ENCODE results near the gene CDH24. TPM values are rescaled to one million over a fixed set of nuclear protein-coding genes. Genes with fewer than 3 reads are reported as not detected.

The CDH24 gene
- total and polyA plus RNA-seq, 2 donors (not counting 3 experiments of a cell fraction or from before 2014, with no cell fraction given), result 21.7 to 52.9 TPM

DNA sequence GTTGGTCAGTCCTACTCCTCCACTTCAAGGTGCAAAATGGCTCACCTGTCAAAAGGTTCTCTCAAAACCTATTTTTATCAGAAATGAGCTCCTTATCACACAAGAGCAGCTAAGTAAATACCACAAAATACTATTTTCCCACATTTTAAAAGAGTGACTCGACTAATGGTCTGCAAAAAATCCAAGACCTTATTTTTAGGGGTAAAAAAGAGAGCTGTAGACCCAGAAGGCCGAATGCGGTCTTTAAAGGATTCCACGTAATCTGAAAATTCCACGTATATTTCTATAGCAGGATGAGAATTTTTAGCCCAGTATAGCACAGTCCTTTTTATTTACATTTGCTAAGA, 51.2 kb downstream of the CDH24 start:
- DNase-seq (ENCODE audit: low read depth, low spot score) (peak; percentile 45), FAIRE-seq (no peak)
- Histone ChIP-seq H3K4me1 (ENCODE audit: control insufficient read depth, extremely low read depth, insufficient read depth, low read length) (peaks cover 29% of the 10 kb centered on the region), H3K4me2 (ENCODE audit: insufficient read depth, low read length) (peak overlapping the region; percentile 93), H2AFZ (ENCODE audit: low read depth, low read length) (peak overlapping the region; percentile 33), H3K27me3 (ENCODE audit: control insufficient read depth in 2 of 2, insufficient read depth in 2 of 2, low read length in 2 of 2) (no peaks in the 10 kb centered on the region), H3K9ac (replicated peaks; ENCODE audit: extremely low read depth, insufficient read depth, low read length) (peak overlapping the region; percentile 93), H3K27ac (ENCODE audit: insufficient read depth, low read depth, low read length) (peak overlapping the region; percentile 89), H3K79me2 (ENCODE audit: control insufficient read depth, insufficient read depth, low read length) (no peaks in the 10 kb centered on the region), H3K36me3 (ENCODE audit: control insufficient read depth in 2 of 2, extremely low read depth in 1 of 2, insufficient read depth in 2 of 2, low read length in 2 of 2) (no peaks in the 10 kb centered on the region), H4K20me1 (replicated peaks; ENCODE audit: control insufficient read depth, extremely low read depth, insufficient read depth, low read length) (no peaks in the 10 kb centered on the region), H3K9me3 (replicated peaks; ENCODE audit: control insufficient read depth, insufficient read depth, low read length) (no peaks in the 10 kb centered on the region), H3K9me1 (replicated peaks; ENCODE audit: control insufficient read depth, extremely low read depth, insufficient read depth, low read length) (no peaks in the 10 kb centered on the region), H3K4me3 (replicated peaks in 1 of 3; ENCODE audit: insufficient read depth in 1 of 3, low read depth in 1 of 3, low read length in 3 of 3) (peak overlapping the region; percentile 38 to 78 (median 56))
- intact Hi-C loops (cut with micrococcal nuclease), result loop anchor here (2.0 kb wide), 3 partner anchors 23 to 41 kb away; partner anchors contain the start of genes AJUBA and PSMB5
- dilution Hi-C loops (cut with MboI; ENCODE audit: extremely low pct_ligation_motif_present, low sequenced_read_pairs), result no loop called here
- BruUV-seq (replicated peaks), result no TSS peak
- TF ChIP-seq MYC (IDR thresholded peaks at IDR 0.05; ENCODE audit: low read depth, low read length) (no peak), MAX (IDR thresholded peaks at IDR 0.05; ENCODE audit: insufficient read depth, insufficient read length) (no peak), CTCF (IDR thresholded peaks at IDR 0.05; ENCODE audit: extremely low read depth in 1 of 2, insufficient read depth in 1 of 2, low read depth in 1 of 2, low read length in 2 of 2) (no peak), JUN (IDR thresholded peaks at IDR 0.05; ENCODE audit: borderline replicate concordance, insufficient read depth, insufficient read length, low read depth) (no peak), POLR2A (IDR thresholded peaks at IDR 0.05; ENCODE audit: low read depth, low read length) (no peak), FOS (IDR thresholded peaks at IDR 0.05; ENCODE audit: borderline replicate concordance, insufficient read depth, low read length) (no peak), GATA2 (IDR thresholded peaks at IDR 0.05; ENCODE audit: insufficient read depth, insufficient read length, low read depth, low read length) (peak; percentile 7), POLR2AphosphoS5 (IDR thresholded peaks at IDR 0.05; ENCODE audit: insufficient read depth, low read depth, low read length) (no peak)
- CTCF ChIA-PET, result interaction anchor here (0.7 to 4.1 kb wide), 18 partner anchors 8 to 115 kb away, joined by 3 to 69 read pairs (median 6); partner anchors contain the start of genes ACIN1, AJUBA, C14orf119 and CDH24
- POLR2A ChIA-PET, result interaction anchor here (1.0 to 1.5 kb wide), 4 partner anchors 17 to 41 kb away, joined by 3 to 5 read pairs (median 4); no protein-coding TSS in a partner anchor
